Stimulated activated CD4-positive, alpha-beta T cell treated with anti-CD3 and anti-CD28 coated beads, Interleukin-4, amount 100 ng/mL, for 24 hours (primary cell): ENCODE measurements around the gene MYO3B.
"Not testable (repeated sequence)": the region's sequence is repeated elsewhere in the genome, so short reads cannot be mapped to it uniquely, and the experiment has no call there.

Source experiments
- DNase-seq: peaks from one replicate; pipeline ENCODE4 v3.0.0-alpha.2; 2020

Gene MYO3B

DNA sequence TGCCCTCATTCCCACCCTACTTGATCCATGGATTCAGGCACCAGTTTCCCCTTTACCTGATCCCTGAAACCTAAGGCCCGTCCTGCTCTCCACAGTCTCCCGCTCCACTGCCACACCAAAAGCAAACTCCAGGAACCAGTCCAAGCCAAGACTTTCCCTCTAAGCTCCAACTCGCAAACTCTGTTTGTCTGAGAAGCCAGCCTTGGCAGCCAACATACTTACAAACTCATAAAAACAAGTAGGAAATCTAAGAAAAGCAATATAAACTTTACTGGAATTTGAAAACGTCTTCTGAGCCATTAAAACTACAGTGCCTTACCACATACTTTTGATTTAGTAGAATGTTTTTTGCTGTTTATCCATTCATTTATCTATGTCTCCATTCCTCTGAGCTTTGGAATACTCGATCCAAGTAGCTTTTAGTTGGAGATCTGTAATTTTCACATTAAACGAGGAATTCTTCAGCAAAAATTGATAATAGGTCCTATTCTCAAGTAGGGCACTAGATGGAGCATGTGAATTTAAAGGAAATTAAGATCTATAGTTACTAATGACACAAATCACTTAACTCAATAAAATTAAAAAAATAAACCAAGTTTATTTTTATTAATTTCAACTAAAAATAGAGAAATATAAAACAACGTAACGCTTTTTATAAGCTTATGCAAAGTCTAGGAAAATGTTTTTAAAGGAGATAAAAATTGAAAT lies 199.7 kb downstream of the MYO3B start:
- DNase-seq, result no peak

DNA sequence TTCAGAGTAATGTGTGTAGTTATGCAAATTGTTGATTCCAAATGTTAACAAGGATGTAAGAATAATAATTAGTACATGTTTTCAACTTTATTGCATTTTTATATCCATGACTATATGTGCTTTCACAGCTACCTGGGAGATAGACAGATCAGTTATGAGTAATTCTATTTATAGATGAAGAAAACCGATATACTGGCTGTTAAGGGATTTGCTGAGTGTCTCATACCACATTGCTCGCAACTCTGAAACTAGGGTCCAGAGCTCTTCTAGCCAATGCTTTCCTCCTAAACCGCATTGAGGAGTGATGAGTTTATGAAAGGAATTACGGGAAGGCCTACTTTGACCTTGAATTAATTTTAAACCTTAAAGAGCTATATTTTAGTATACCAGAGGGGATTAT lies 202.3 kb downstream of the MYO3B start:
- DNase-seq, result no peak

GRCh38 chr2:170381678-170382077 lies 203.7 kb downstream of the MYO3B start:
- DNase-seq, result no peak

GRCh38 chr2:170386554-170386953 lies 208.6 kb downstream of the MYO3B start:
- no peak for DNase-seq

- no peak for DNase-seq
Observed at GRCh38 chr2:170391018-170391417, 213.1 kb downstream of the MYO3B start.

- no peak for DNase-seq
Observed at GRCh38 chr2:170391697-170392096, 213.8 kb downstream of the MYO3B start.

GRCh38 chr2:170393861-170394498 lies 216.0 kb downstream of the MYO3B start:
- DNase-seq, result no peak

- no peak for DNase-seq
Observed at GRCh38 chr2:170394641-170395387, 216.9 kb downstream of the MYO3B start.

DNA sequence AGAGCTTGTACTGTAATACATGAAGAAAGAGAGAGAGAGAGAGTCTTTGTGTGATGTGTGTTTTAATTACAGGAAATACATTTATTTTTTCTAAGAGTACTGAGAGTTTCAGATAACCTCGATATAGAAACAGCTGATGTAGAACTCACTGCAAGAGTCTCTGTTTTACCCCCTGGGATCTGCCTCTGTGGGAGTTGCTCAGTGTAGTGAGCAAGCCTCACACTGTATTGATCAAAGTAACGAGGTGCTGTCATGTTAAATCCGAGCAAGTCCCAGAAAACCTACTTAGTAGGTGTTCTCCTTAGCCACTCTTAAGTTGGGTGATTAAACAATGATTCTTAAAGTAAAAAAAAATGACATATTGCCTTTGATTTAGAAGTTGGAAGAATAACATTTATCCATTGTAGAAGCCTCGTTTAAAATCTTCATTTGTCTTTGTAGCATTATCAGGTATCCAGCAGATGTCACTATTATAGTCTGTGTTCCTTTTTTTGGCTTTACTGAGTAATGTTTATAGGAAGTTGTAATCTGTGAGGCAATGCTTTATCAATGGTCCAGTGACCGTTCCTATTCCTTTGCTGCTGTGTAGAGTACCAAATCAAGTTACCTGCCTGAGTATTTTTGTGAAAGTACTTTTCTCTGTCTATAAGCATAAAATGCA lies 219.0 kb downstream of the MYO3B start:
- no peak for DNase-seq

DNA sequence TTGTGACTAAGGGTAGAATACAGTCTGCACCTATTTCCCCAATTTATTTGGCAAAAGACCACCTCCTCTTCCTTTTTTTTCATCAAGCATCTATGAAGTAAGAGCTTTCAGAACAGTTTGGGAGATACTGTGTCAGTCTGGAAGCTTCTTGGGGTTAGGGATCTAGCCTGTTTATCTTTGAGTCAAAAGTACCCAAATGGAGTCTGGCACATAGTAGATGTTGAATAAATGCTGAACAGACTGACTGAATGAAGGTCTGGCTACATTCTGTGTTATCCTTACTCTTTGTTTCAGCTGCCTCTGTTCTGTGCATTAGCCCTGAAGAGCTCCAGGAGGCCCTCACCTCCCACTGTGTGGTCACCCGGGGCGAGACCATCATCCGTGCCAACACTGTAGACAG lies 223.2 kb downstream of the MYO3B start:
- DNase-seq, result no peak

GRCh38 chr2:170404846-170405245 lies 226.9 kb downstream of the MYO3B start:
- no peak for DNase-seq

- no peak for DNase-seq
Observed at GRCh38 chr2:170405326-170405725, 227.4 kb downstream of the MYO3B start.

- DNase-seq, result no peak
Observed at GRCh38 chr2:170408461-170409163, 230.7 kb downstream of the MYO3B start.

- DNase-seq, result peak; percentile 81
Observed at GRCh38 chr2:170409164-170409535, 231.2 kb downstream of the MYO3B start.

DNA sequence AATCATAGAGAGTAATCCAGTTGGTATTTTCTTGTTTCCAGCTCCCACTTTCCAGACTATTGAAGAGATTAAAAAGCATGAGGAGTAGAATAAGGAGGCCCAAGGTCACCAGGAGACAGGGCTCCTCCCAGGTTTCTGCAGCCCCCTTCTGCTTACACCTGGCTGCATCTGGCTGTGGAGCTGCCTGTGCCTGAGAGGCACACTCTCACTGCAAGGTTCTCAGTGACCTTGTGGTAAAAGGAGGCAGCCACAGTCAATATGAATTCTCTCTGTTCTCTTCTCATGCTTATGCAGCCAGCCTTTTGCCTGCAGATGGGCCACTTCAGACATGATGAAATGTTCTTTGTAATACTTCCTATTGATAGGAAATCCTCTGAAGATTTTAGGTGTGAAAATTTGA lies 233.7 kb downstream of the MYO3B start:
- DNase-seq, result no peak

GRCh38 chr2:170420961-170421687 lies 243.2 kb downstream of the MYO3B start:
- DNase-seq, result no peak

GRCh38 chr2:170423919-170424318 lies 246.0 kb downstream of the MYO3B start:
- no peak for DNase-seq

- no peak for DNase-seq
Observed at GRCh38 chr2:170425281-170425751, 247.4 kb downstream of the MYO3B start.

GRCh38 chr2:170428868-170429267 lies 250.9 kb downstream of the MYO3B start:
- no peak for DNase-seq

DNA sequence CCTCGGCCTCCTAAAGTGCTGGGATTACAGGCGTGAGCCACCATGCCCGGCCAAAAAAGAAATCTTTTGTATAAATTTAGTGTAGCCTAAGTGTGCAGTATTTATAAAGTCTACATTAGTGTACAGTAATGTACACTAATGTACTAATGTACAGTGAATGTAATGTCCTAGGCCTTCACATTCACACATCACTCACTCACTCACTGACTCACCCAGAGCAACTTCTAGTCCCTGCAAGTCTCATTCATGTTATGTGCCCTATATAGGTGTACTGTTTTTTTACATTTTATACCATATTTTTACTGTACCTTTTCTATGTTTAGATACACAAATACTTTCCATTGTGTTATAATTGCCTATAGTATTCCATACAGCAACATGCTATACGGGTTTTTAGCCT lies 254.9 kb downstream of the MYO3B start:
- DNase-seq, result no peak

DNA sequence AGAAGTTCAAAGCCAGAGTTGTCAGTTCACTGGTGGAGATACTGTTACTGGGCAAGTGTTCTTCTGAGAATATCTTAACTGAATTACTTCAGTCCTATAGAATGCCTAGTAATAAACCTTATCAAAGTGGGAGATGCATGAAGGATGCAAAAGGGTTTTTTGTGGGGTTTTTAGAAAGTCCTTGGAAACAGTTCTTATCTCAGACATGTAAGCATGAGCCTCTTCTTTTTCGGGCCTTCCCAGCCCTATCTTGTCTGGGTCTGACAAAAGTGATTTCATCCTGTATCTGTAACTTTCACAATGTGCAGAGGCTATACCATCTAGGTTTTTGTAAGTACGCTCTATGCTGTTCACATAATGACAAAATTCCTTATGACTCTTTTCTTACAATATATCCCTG lies 255.5 kb downstream of the MYO3B start:
- DNase-seq, result no peak

GRCh38 chr2:170434396-170434795 lies 256.4 kb downstream of the MYO3B start:
- DNase-seq, result not testable (repeated sequence)
